K562 (cell line): ENCODE measurements around the gene SPATC1L. TPM values are rescaled to one million over a fixed set of nuclear protein-coding genes. Genes with fewer than 3 reads are reported as not detected.

Experiments used
- ATAC-seq: fragments of 200-7000 bp; cut with Tn5 transposase; 3 replicates; pipeline ENCODE4 v1.9.1; 2020; ENCODE audit warnings: moderate library complexity
- BruUV-seq: library from RNA; stranded (reverse); fragments of 400-500 nt; replicated peaks from 2 replicates; lab custom pipeline; 2021; lab: Mats Ljungman, UMichigan
- CTCF ChIA-PET: fragments of 300-600 bp; formaldehyde crosslinking; extraction: SDS; loops from one replicate; lab custom pipeline; 2021; ENCODE audit warnings: low intra/inter-chr PET ratio; lab: Yijun Ruan, JAX
- POLR2A ChIA-PET: fragments of 300-600, 350-650 bp; sonication (Branson Sonifier 250); formaldehyde crosslinking; extraction: SDS; loops from one replicate; lab custom pipeline; 2021; ENCODE audit warnings: antibody characterized with exemption, inconsistent platforms; lab: Yijun Ruan, JAX
- DNase-seq, 4 experiments: peaks; one replicate each; pipeline versions ENCODE4 v3.0.0 to v3.0.0-alpha.2; 2011 to 2018; ENCODE audit warnings: low spot score in 3 of 4, mixed read lengths in 3 of 4; ENCODE audit errors: extremely low read depth in 1 of 4
- FAIRE-seq: peaks from 2 replicates; lab custom pipeline; 2011; peaks lifted over from hg19 to GRCh38; lab: Jason Lieb, UNC
- H2AFZ ChIP-seq: 2 replicates; pipeline ENCODE4 v1.6.0; 2011; ENCODE audit warnings: low read depth, low read length, control low read depth, inconsistent platforms
- H3K27ac ChIP-seq: fragments of 200-600 bp; 3 replicates; pipeline ENCODE4 v1.8.0; 2011; ENCODE audit warnings: low read depth, mild to moderate bottlenecking, control low read depth, inconsistent platforms, low read length, moderate library complexity, mixed read lengths; ENCODE audit errors: extremely low read depth
- H3K27me3 ChIP-seq, 2 experiments: fragments of 300-600 bp in 1 of 2; 2 replicates in 1 of 2; 3 replicates in 1 of 2; pipeline versions ENCODE4 v1.6.0 to v1.8.0; 2011; ENCODE audit warnings: inconsistent platforms in 2 of 2, low read length in 2 of 2, mild to moderate bottlenecking in 1 of 2, mixed read lengths in 1 of 2, moderate library complexity in 1 of 2; ENCODE audit not compliant: control insufficient read depth in 2 of 2, insufficient read depth in 2 of 2
- H3K36me3 ChIP-seq: fragments of 300-600 bp; 3 replicates; pipeline ENCODE4 v1.8.0; 2011; ENCODE audit warnings: mild to moderate bottlenecking, low read length, inconsistent platforms; ENCODE audit not compliant: control insufficient read depth, insufficient read depth
- H3K4me1 ChIP-seq, 2 experiments: fragments of 200-600 bp in 1 of 2; replicated peaks in 1 of 2; 2 replicates in 1 of 2; 3 replicates in 1 of 2; pipeline versions ENCODE4 v1.5.1 to v1.8.0; 2011; ENCODE audit warnings: inconsistent platforms in 2 of 2, low read length in 2 of 2, mild to moderate bottlenecking in 1 of 2, mixed read lengths in 1 of 2, moderate library complexity in 1 of 2; ENCODE audit not compliant: control insufficient read depth in 2 of 2, insufficient read depth in 2 of 2
- H3K4me2 ChIP-seq: 2 replicates; pipeline ENCODE4 v1.6.1; 2011; ENCODE audit warnings: low read length, control low read depth, inconsistent platforms, mixed read lengths; ENCODE audit not compliant: insufficient read depth
- H3K4me3 ChIP-seq: fragments of 200-600 bp; sonication (generic), shearing (Covaris generic); 2 replicates; pipeline ENCODE4 v1.5.1; 2016; ENCODE audit warnings: control low read depth, inconsistent platforms
- H3K79me2 ChIP-seq: fragments of 200-600 bp; 3 replicates; pipeline ENCODE4 v1.8.0; 2011; ENCODE audit warnings: low read length, inconsistent platforms; ENCODE audit not compliant: control insufficient read depth, insufficient read depth
- H3K9ac ChIP-seq, 2 experiments: 2 replicates each; pipeline versions ENCODE4 v1.6.0 to v1.6.1; 2011; ENCODE audit warnings: low read depth in 2 of 2, low read length in 2 of 2, control low read depth in 1 of 2, inconsistent platforms in 1 of 2, mild to moderate bottlenecking in 1 of 2, mixed read lengths in 1 of 2; ENCODE audit not compliant: insufficient read depth in 1 of 2
- H3K9me1 ChIP-seq: one replicate; pipeline ENCODE4 v1.6.0; 2011; ENCODE audit warnings: inconsistent platforms, mild to moderate bottlenecking, low read length, moderate library complexity; ENCODE audit not compliant: control insufficient read depth, insufficient read depth
- H3K9me3 ChIP-seq: replicated peaks from 2 replicates; pipeline ENCODE4 v1.5.1; 2011; ENCODE audit warnings: low read depth, low read length, inconsistent platforms; ENCODE audit not compliant: control insufficient read depth, insufficient read depth
- H4K20me1 ChIP-seq: replicated peaks from 2 replicates; pipeline ENCODE4 v1.6.1; 2011; ENCODE audit warnings: low read length, inconsistent platforms, mixed read lengths; ENCODE audit not compliant: control insufficient read depth, insufficient read depth
- POLR2G ChIP-seq: fragments of 200-400 bp; formaldehyde crosslinking; IDR thresholded peaks from 2 replicates; pipeline ENCODE4 v1.6.1; 2017; ENCODE audit warnings: low read depth, mild to moderate bottlenecking, antibody characterized with exemption, low read length, moderate library complexity
- RBM39 ChIP-seq: fragments of 200-400 bp; formaldehyde crosslinking; optimal IDR thresholded peaks from 2 replicates; pipeline ENCODE3; 2018; ENCODE audit warnings: low read depth, low read length
- SMARCE1 ChIP-seq: fragments of 450-650 bp; IDR thresholded peaks from 2 replicates; pipeline ENCODE4 v1.7.1; 2016; ENCODE audit warnings: mild to moderate bottlenecking
- WGBS: fragments of 100-300 bp; shearing (Covaris generic); methylation state at CpG from one replicate; pipeline ENCODE4 v1.1.6; 2016; ENCODE audit warnings: low coverage, mixed read lengths; ENCODE audit not compliant: insufficient coverage; ENCODE audit errors: missing lambda C conversion rate; 5-methylcytosine and 5-hydroxymethylcytosine counted together
- in situ Hi-C: fragments of 300-500 bp; cut with MboI; formaldehyde crosslinking; loops from 4 replicates; pipeline ENCODE4 v1.15.0; 2018; ENCODE audit warnings: inconsistent platforms, mixed read lengths
- intact Hi-C: fragments of 100-400 bp; cut with micrococcal nuclease; formaldehyde crosslinking; loops from 2 replicates; pipeline ENCODE4 v1.14.2; 2022
- polyA plus RNA-seq, 8 experiments: library from polyadenylated mRNA; depleted of rRNA in 4 of 8; stranded (reverse) in 5 of 8; unstranded in 3 of 8; fragments of >200 nt; fragmentation: Nextera tagmentation in 2 of 8; fragmentation: Illumina TruSeq in 1 of 8; extraction: Ambion mirVana in 2 of 8; extraction: Trizol in 1 of 8; gene quantifications; 2 replicates each; pipeline versions ENCODE4 v1.2.1 to v1.2.3, GENCODE V29; 2011 to 2014; ENCODE audit warnings: inconsistent platforms in 1 of 8, missing spikeins in 1 of 8
- total RNA-seq, 7 experiments: library from RNA; depleted of rRNA in 6 of 7; stranded (reverse); fragments of >200 nt in 6 of 7; fragmentation: Illumina TruSeq in 2 of 7; extraction: Trizol in 2 of 7; gene quantifications; 2 replicates each; pipeline versions ENCODE4 v1.2.1 to v1.2.3, GENCODE V29; 2011 to 2021; ENCODE audit warnings: low replicate concordance in 1 of 7
- TF ChIP-seq, protein P1 (sequence below): fragments of 450-650 bp; formaldehyde crosslinking; IDR thresholded peaks from 2 replicates; pipeline ENCODE4 v1.4.0; 2020; ENCODE audit warnings: mild to moderate bottlenecking
- TF ChIP-seq, protein P2 (sequence below), 3 experiments: IDR thresholded peaks in 2 of 3; conservative IDR thresholded peaks in 1 of 3; 2 replicates each; pipeline ENCODE4 v1.5.1; 2011 to 2012; ENCODE audit warnings: low read length in 3 of 3, mild to moderate bottlenecking in 3 of 3, control low read depth in 2 of 3, improper control_type of control experiment in 1 of 3, inconsistent platforms in 1 of 3, low read depth in 1 of 3, mixed read lengths in 1 of 3, moderate library complexity in 1 of 3; ENCODE audit not compliant: insufficient read depth in 2 of 3
- TF ChIP-seq, protein P3 (sequence below): fragments of 250-450 bp; sonication (Bioruptor Pico); IDR thresholded peaks from 2 replicates; pipeline ENCODE4 v1.9.0; 2021; ENCODE audit warnings: mild to moderate bottlenecking

The SPATC1L gene
- total and polyA plus RNA-seq, 9 of the 15 experiments (the other 6 are each of a cell fraction or from before 2014, with no cell fraction given) = 0.14 to 121 (median 34.0) TPM; not detected in 1

DNA sequence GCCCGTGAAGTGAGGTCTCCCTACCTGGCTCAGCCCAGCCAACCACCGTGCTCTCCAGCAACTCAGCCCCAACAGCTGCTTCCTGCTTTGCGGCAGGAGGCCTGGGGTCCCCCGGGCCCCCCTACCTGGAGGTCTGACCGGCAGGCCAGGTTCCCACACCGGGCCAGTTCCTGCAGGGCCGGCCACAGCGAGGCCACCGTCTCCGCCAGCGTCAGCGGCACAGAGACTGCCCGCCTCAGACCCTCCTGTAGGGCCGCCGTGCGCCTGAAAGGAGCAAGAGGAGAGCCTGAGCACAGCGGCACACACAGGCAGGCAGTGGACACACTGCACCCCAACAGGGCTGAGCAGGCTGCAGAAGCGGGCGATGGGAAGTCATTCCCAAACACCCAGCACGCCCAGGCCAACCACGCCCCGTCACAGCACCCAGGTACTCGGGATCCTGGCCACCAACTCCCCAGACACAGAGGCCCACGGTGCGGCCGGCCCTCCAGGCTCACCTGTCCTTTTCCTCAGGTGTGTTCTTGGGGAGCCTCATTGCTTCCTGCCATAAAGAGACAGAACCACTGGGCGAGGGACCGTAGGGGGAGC lies 45.8 kb downstream of the SPATC1L start:
- POLR2A ChIA-PET = no interaction called here
- ATAC-seq = peak; percentile 47
- in situ Hi-C loops = no loop called here
- no TSS peak for BruUV-seq
- intact Hi-C loops = no loop called here
- TF ChIP-seq RBM39 = no peak
- TF ChIP-seq, protein P1, sequence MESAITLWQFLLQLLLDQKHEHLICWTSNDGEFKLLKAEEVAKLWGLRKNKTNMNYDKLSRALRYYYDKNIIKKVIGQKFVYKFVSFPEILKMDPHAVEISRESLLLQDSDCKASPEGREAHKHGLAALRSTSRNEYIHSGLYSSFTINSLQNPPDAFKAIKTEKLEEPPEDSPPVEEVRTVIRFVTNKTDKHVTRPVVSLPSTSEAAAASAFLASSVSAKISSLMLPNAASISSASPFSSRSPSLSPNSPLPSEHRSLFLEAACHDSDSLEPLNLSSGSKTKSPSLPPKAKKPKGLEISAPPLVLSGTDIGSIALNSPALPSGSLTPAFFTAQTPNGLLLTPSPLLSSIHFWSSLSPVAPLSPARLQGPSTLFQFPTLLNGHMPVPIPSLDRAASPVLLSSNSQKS (CRISPR knock-in tag) = no peak
- TF ChIP-seq, protein P2, sequence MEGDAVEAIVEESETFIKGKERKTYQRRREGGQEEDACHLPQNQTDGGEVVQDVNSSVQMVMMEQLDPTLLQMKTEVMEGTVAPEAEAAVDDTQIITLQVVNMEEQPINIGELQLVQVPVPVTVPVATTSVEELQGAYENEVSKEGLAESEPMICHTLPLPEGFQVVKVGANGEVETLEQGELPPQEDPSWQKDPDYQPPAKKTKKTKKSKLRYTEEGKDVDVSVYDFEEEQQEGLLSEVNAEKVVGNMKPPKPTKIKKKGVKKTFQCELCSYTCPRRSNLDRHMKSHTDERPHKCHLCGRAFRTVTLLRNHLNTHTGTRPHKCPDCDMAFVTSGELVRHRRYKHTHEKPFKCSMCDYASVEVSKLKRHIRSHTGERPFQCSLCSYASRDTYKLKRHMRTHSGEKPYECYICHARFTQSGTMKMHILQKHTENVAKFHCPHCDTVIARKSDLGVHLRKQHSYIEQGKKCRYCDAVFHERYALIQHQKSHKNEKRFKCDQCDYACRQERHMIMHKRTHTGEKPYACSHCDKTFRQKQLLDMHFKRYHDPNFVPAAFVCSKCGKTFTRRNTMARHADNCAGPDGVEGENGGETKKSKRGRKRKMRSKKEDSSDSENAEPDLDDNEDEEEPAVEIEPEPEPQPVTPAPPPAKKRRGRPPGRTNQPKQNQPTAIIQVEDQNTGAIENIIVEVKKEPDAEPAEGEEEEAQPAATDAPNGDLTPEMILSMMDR (IDR thresholded peaks at IDR 0.05 in 2 of 3, conservative IDR thresholded peaks at IDR 0.05 in 1 of 3; ENCODE audit: insufficient read depth in 2 of 3, low read depth in 1 of 3, low read length in 3 of 3) = 0 out of 6 replicates have a peak, but pooled peaks of 1 of the 3 experiments have one; percentile 30
- 0 out of 2 replicates have a peak, but pooled peaks have one; percentile 49 for TF ChIP-seq POLR2G
- no peak for TF ChIP-seq SMARCE1
- TF ChIP-seq, protein P3, sequence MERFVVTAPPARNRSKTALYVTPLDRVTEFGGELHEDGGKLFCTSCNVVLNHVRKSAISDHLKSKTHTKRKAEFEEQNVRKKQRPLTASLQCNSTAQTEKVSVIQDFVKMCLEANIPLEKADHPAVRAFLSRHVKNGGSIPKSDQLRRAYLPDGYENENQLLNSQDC (CRISPR knock-in tag) = no peak
- Histone ChIP-seq H2AFZ (no peak overlapping the region), H3K4me1 (peaks cover 0 to 30% of the 10 kb centered on the region in 2 experiments; a peak in 3 of 5 replicates), H3K4me2 (no peak overlapping the region), H3K9me3 (peaks cover 3% of the 10 kb centered on the region; the same call in 1 of the 2 replicates), H3K27ac (no peak overlapping the region), H3K79me2 (no peaks in the 10 kb centered on the region), H3K27me3 (peaks cover 32 to 47% of the 10 kb centered on the region in 2 experiments; a peak in 4 of 5 replicates), H3K36me3 (no peaks in the 10 kb centered on the region), H4K20me1 (peaks cover 13% of the 10 kb centered on the region), H3K4me3 (no peak overlapping the region), H3K9ac (peak overlapping the region in 1 of 2 experiments; percentile 55; a peak in 1 of 4 replicates), H3K9me1 (no peaks in the 10 kb centered on the region)
- WGBS = 15% methylated on average over 22 of the region's 28 CpGs
- CTCF ChIA-PET = no interaction called here
- no peak for FAIRE-seq
- DNase-seq = peak in 1 of 4 experiments; percentile 25
